ENCODE measurements around the gene SERGEF.

GRCh38 chr11:17840101-17840548 is 172.7 kb downstream of the SERGEF start:
- TF ChIP-seq, protein P1, sequence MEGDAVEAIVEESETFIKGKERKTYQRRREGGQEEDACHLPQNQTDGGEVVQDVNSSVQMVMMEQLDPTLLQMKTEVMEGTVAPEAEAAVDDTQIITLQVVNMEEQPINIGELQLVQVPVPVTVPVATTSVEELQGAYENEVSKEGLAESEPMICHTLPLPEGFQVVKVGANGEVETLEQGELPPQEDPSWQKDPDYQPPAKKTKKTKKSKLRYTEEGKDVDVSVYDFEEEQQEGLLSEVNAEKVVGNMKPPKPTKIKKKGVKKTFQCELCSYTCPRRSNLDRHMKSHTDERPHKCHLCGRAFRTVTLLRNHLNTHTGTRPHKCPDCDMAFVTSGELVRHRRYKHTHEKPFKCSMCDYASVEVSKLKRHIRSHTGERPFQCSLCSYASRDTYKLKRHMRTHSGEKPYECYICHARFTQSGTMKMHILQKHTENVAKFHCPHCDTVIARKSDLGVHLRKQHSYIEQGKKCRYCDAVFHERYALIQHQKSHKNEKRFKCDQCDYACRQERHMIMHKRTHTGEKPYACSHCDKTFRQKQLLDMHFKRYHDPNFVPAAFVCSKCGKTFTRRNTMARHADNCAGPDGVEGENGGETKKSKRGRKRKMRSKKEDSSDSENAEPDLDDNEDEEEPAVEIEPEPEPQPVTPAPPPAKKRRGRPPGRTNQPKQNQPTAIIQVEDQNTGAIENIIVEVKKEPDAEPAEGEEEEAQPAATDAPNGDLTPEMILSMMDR (IDR thresholded peaks at IDR 0.05; ENCODE audit: insufficient read depth, low read depth, low read length): no peak
- no peak for TF ChIP-seq EZH2 (IDR thresholded peaks at IDR 0.05; ENCODE audit: insufficient read depth, low read length)

All from astrocyte (in vitro differentiated cells and primary cell).